HL-60 (cell line): Measurements from ENCODE around the gene C1orf105.

Source experiments
- CTCF ChIP-seq: IDR thresholded peaks from one replicate; pipeline ENCODE4 v1.5.1; 2011; ENCODE audit warnings: low read length, control low read depth, inconsistent platforms; ENCODE audit not compliant: insufficient read depth
- POLR2AphosphoS5 ChIP-seq: IDR thresholded peaks from 2 replicates; pipeline ENCODE4 v1.6.1; 2012; ENCODE audit warnings: low read depth
- REST ChIP-seq: IDR thresholded peaks from 2 replicates; pipeline ENCODE4 v1.6.1; 2012; ENCODE audit warnings: low read depth; ENCODE audit not compliant: insufficient replicate concordance

- TF ChIP-seq CTCF = no peak
- TF ChIP-seq POLR2AphosphoS5 = no peak
- TF ChIP-seq REST = no peak
Measured at GRCh38 chr1:172473842-172474241, 53.4 kb downstream of the C1orf105 start.
